SK-N-SH treated with all-trans-retinoic acid at 6 μM for 48 hours (cell line): ENCODE data around the gene PXDC1.
A peak's percentile ranks its signal among the peaks of the same experiment; 100 is the strongest.

Experiments used
- ATAC-seq: fragments of 200-7000 bp; cut with Tn5 transposase; 3 replicates; pipeline ENCODE4 v1.9.1; 2020; ENCODE audit warnings: mild to moderate bottlenecking, moderate library complexity
- ARNTL ChIP-seq: fragments of 450-650 bp; formaldehyde crosslinking; IDR thresholded peaks from 2 replicates; pipeline ENCODE4 v1.5.0; 2020; ENCODE audit warnings: low read depth, mild to moderate bottlenecking, moderate library complexity, borderline replicate concordance
- CREB5 ChIP-seq: fragments of 250-450 bp; sonication (Bioruptor Pico); IDR thresholded peaks from 2 replicates; pipeline ENCODE4 v1.5.1; 2020; ENCODE audit warnings: low read depth, mild to moderate bottlenecking, moderate library complexity
- ESRRG ChIP-seq: fragments of 250-450 bp; sonication (Bioruptor Pico); IDR thresholded peaks from 2 replicates; pipeline ENCODE4 v1.6.1; 2021; ENCODE audit warnings: mild to moderate bottlenecking
- GLIS3 ChIP-seq: fragments of 250-450 bp; sonication (Bioruptor Pico); IDR thresholded peaks from 2 replicates; pipeline ENCODE4 v1.5.0; 2020; ENCODE audit warnings: mild to moderate bottlenecking, moderate library complexity
- ISL1 ChIP-seq: fragments of 250-450 bp; sonication (Bioruptor Pico); IDR thresholded peaks from 2 replicates; pipeline ENCODE4 v2.1.2; 2022; ENCODE audit warnings: mild to moderate bottlenecking, moderate library complexity
- OSR1 ChIP-seq: fragments of 250-450 bp; sonication (Bioruptor Pico); IDR thresholded peaks from 2 replicates; pipeline ENCODE4 v1.8.0; 2022; ENCODE audit warnings: moderate library complexity, mild to moderate bottlenecking, inconsistent platforms
- PATZ1 ChIP-seq: fragments of 250-450 bp; sonication (Bioruptor Pico); IDR thresholded peaks from 2 replicates; pipeline ENCODE4 v1.8.0; 2020; ENCODE audit warnings: mild to moderate bottlenecking, moderate library complexity, borderline replicate concordance
- POU6F1 ChIP-seq: fragments of 250-450 bp; sonication (Bioruptor Pico); IDR thresholded peaks from 2 replicates; pipeline ENCODE4 v1.8.0; 2021; ENCODE audit warnings: low read depth, mild to moderate bottlenecking, moderate library complexity, borderline replicate concordance
- PPARA ChIP-seq: fragments of 250-450 bp; sonication (Bioruptor Pico); IDR thresholded peaks from 2 replicates; pipeline ENCODE4 v1.5.0; 2020; ENCODE audit warnings: mild to moderate bottlenecking, borderline replicate concordance
- RARB ChIP-seq: fragments of 250-450 bp; sonication (Bioruptor Pico); IDR thresholded peaks from 2 replicates; pipeline ENCODE4 v1.8.0; 2021; ENCODE audit warnings: mild to moderate bottlenecking, moderate library complexity
- SNAI2 ChIP-seq: fragments of 250-450 bp; sonication (Bioruptor Pico); IDR thresholded peaks from 2 replicates; pipeline ENCODE4 v1.5.0; 2020; ENCODE audit warnings: mild to moderate bottlenecking, moderate library complexity
- TCF4 ChIP-seq: fragments of 250-450 bp; sonication (Bioruptor Pico); IDR thresholded peaks from 2 replicates; pipeline ENCODE4 v1.8.0; 2021; ENCODE audit warnings: mild to moderate bottlenecking, moderate library complexity, borderline replicate concordance
- TOX ChIP-seq: fragments of 250-450 bp; sonication (Bioruptor Pico); IDR thresholded peaks from 2 replicates; pipeline ENCODE4 v1.8.0; 2021; ENCODE audit warnings: mild to moderate bottlenecking, moderate library complexity, borderline replicate concordance
- ZC3H10 ChIP-seq: fragments of 250-450 bp; sonication (Bioruptor Pico); IDR thresholded peaks from 2 replicates; pipeline ENCODE4 v1.5.1; 2021; ENCODE audit warnings: mild to moderate bottlenecking, moderate library complexity
- ZNF565 ChIP-seq: fragments of 450-650 bp; formaldehyde crosslinking; conservative IDR thresholded peaks from 2 replicates; pipeline ENCODE4 v1.5.0; 2020; ENCODE audit warnings: low read depth, mild to moderate bottlenecking, moderate library complexity
- ZNF8 ChIP-seq: fragments of 450-650 bp; formaldehyde crosslinking; IDR thresholded peaks from 2 replicates; pipeline ENCODE4 v1.5.0; 2020; ENCODE audit warnings: mild to moderate bottlenecking, moderate library complexity

PXDC1 gene

GRCh38 chr6:3737149-3737830, 14.2 kb downstream of the PXDC1 start:
- no peak for ATAC-seq
- TF ChIP-seq POU6F1 (CRISPR knock-in tag) (no peak), ARNTL (CRISPR knock-in tag) (no peak), ESRRG (CRISPR knock-in tag) (no peak), GLIS3 (CRISPR knock-in tag) (no peak)

- TF ChIP-seq ESRRG (CRISPR knock-in tag) = no peak
- TF ChIP-seq RARB (CRISPR knock-in tag) = no peak
- TF ChIP-seq ISL1 (CRISPR knock-in tag) = no peak
- no peak for TF ChIP-seq PATZ1 (CRISPR knock-in tag)
- ATAC-seq = no peak
These were observed 16.4 kb downstream of the PXDC1 start for GRCh38 chr6:3735029-3735605.

GRCh38 chr6:3734023-3734422, 17.5 kb downstream of the PXDC1 start:
- TF ChIP-seq ZNF565 = no peak
- TF ChIP-seq SNAI2 (CRISPR knock-in tag) = no peak
- no peak for TF ChIP-seq PATZ1 (CRISPR knock-in tag)
- no peak for TF ChIP-seq ZNF8 (CRISPR knock-in tag)
- no peak for TF ChIP-seq PPARA (CRISPR knock-in tag)
- no peak for TF ChIP-seq TCF4 (CRISPR knock-in tag)
- TF ChIP-seq OSR1 = no peak
- TF ChIP-seq POU6F1 (CRISPR knock-in tag) = no peak
- TF ChIP-seq ISL1 (CRISPR knock-in tag) = no peak
- no peak for TF ChIP-seq CREB5 (CRISPR knock-in tag)
- no peak for TF ChIP-seq GLIS3 (CRISPR knock-in tag)
- ATAC-seq = no peak

- ATAC-seq = peak; percentile 5; the same call in 1 of the 3 replicates
- TF ChIP-seq ARNTL (CRISPR knock-in tag) (no peak), GLIS3 (CRISPR knock-in tag) (no peak), RARB (CRISPR knock-in tag) (no peak), ZC3H10 (CRISPR knock-in tag) (no peak), POU6F1 (CRISPR knock-in tag) (no peak), CREB5 (CRISPR knock-in tag) (no peak), TOX (CRISPR knock-in tag) (no peak)
- TF ChIP-seq, all 23 proteins: peak for 0
These were observed 18.1 kb downstream of the PXDC1 start for GRCh38 chr6:3733321-3733925.
